HG03432 (cell line): Measurements from ENCODE around the gene KCNB1.

Source experiments
- ATAC-seq: cut with Tn5 transposase; IDR thresholded peaks from one replicate; pipeline ENCODE4 v1.9.1; 2021; ENCODE audit warnings: mild to moderate bottlenecking, moderate library complexity; ENCODE audit not compliant: unreplicated experiment

The KCNB1 gene

GRCh38 chr20:49393803-49394202 lies 88.7 kb downstream of the KCNB1 start:
- no peak for ATAC-seq

- ATAC-seq: no peak
Measured at GRCh38 chr20:49392745-49393144, 89.7 kb downstream of the KCNB1 start.

GRCh38 chr20:49391404-49392245 lies 90.8 kb downstream of the KCNB1 start:
- no peak for ATAC-seq

GRCh38 chr20:49389854-49390253 lies 92.6 kb downstream of the KCNB1 start:
- no peak for ATAC-seq

- ATAC-seq: no peak
Measured at GRCh38 chr20:49388744-49389143, 93.7 kb downstream of the KCNB1 start.

GRCh38 chr20:49387581-49387939 lies 94.9 kb downstream of the KCNB1 start:
- no peak for ATAC-seq

- ATAC-seq: no peak
Measured at GRCh38 chr20:49386848-49387580, 95.5 kb downstream of the KCNB1 start.

- no peak for ATAC-seq
Measured at GRCh38 chr20:49385465-49385864, 97.0 kb downstream of the KCNB1 start.

- ATAC-seq: no peak
Measured at GRCh38 chr20:49384437-49385434, 97.7 kb downstream of the KCNB1 start.

GRCh38 chr20:49381558-49382493 lies 100.6 kb downstream of the KCNB1 start:
- ATAC-seq: no peak

GRCh38 chr20:49380337-49380780 lies 102.1 kb downstream of the KCNB1 start:
- no peak for ATAC-seq

GRCh38 chr20:49379338-49379737 lies 103.1 kb downstream of the KCNB1 start:
- no peak for ATAC-seq

GRCh38 chr20:49377326-49377725 lies 105.1 kb downstream of the KCNB1 start:
- no peak for ATAC-seq

GRCh38 chr20:49375170-49375569 lies 107.3 kb downstream of the KCNB1 start:
- ATAC-seq: no peak

GRCh38 chr20:49372095-49372734 lies 110.3 kb downstream of the KCNB1 start:
- ATAC-seq: no peak

- no peak for ATAC-seq
Measured at GRCh38 chr20:49368596-49368995, 113.9 kb downstream of the KCNB1 start.

- ATAC-seq: no peak
Measured at GRCh38 chr20:49367113-49367512, 115.4 kb downstream of the KCNB1 start.

- ATAC-seq: no peak
Measured at GRCh38 chr20:49366687-49367086, 115.8 kb downstream of the KCNB1 start.

- no peak for ATAC-seq
Measured at GRCh38 chr20:49361862-49362660, 120.4 kb downstream of the KCNB1 start.
